Vagina (tissue), 2 donors: ENCODE results near the gene TACC3.

Source experiments
- CTCF ChIP-seq, 3 experiments: fragments of 450-650 bp in 2 of 3; fragments of 200-600 bp in 1 of 3; sonication (generic) in 1 of 3; IDR thresholded peaks; one replicate each; pipeline ENCODE4 v1.5.1; 2017 to 2019; ENCODE audit warnings: antibody characterized with exemption in 3 of 3, mild to moderate bottlenecking in 2 of 3, moderate library complexity in 2 of 3
- POLR2A ChIP-seq, 2 donors: fragments of 450-650 bp; IDR thresholded peaks; one replicate each; pipeline ENCODE4 v1.6.1; 2017; ENCODE audit warnings: antibody characterized with exemption in 2 of 2, mild to moderate bottlenecking in 2 of 2, moderate library complexity in 2 of 2
- POLR2AphosphoS5 ChIP-seq, 2 donors: sonication (generic); formaldehyde crosslinking; IDR thresholded peaks; one replicate each; pipeline ENCODE4 v1.9.0; 2017; ENCODE audit warnings: antibody characterized with exemption in 2 of 2, mild to moderate bottlenecking in 2 of 2, low read depth in 1 of 2; ENCODE audit not compliant: insufficient read depth in 1 of 2

DNA sequence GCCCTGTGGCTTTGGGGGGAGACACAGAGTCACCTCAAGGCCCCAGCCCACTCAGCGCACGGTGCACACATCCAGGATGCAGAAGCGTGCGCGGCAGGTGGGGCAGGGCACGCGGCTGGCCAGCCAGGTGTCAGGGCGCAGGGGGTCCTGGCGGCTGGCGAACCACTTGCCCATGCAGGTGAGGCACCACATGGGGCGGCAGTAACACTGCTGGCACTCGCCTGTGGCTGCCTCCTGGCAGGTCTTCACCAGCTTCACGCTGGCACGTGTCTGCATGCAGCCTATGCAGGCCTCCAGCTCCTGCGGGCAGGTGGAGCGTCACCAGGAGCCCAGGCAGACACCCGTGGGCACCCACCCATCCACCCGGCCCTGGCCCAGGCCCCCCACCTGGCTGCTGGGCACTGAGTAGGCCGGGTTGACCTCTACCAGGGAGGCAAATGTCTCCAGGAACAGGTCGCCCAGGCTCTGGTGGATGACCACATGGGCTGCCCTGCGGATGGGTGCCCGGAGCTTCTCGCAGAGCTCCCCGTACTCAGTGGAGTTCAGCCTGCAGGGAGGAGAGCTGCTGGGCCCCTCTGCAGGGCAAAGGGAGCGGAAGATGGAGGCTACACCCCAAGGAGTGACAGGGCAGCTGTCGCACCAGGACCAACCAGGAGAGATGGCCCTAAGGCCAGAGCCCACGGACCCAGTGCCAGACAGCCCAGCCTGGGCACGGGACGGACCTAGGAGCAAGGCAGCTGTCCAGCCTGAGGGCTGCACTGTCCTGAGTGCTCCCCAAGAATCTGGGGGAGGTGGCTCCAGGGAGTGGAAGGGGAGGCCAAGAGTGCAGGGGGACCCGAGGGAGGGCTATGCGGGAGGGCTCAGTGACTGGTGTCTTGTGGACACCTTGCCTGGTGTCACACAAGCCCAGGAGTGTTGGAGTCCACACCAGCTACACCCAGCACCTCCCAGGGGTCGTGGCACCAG is 3.9 kb upstream of the TACC3 start:
- no peak for TF ChIP-seq POLR2A (IDR thresholded peaks at IDR 0.05)
- no peak for TF ChIP-seq CTCF (IDR thresholded peaks at IDR 0.05)
- no peak for TF ChIP-seq POLR2AphosphoS5 (IDR thresholded peaks at IDR 0.05; ENCODE audit: insufficient read depth in 1 of 2, low read depth in 1 of 2)
